Chondrocyte (in vitro differentiated cells): ENCODE results near the gene ZNF717. TPM values are rescaled to one million over a fixed set of nuclear protein-coding genes. Genes with fewer than 3 reads are reported as not detected.

Source experiments
- DNase-seq: peaks from one replicate; pipeline ENCODE4 v3.0.0; 2021; ENCODE audit warnings: mixed read lengths, low spot score
- H3K27ac Mint-ChIP-seq: one replicate; pipeline ENCODE4 v1.8.0; 2021; ENCODE audit warnings: mild to moderate bottlenecking, moderate library complexity, mixed read lengths; ENCODE audit not compliant: unreplicated experiment
- H3K27me3 Mint-ChIP-seq: 2 replicates; pipeline ENCODE4 v1.8.0; 2021; ENCODE audit warnings: low read depth, mixed read lengths
- H3K36me3 Mint-ChIP-seq: 2 replicates; pipeline ENCODE4 v1.8.0; 2021; ENCODE audit warnings: low read depth, mixed read lengths
- H3K4me1 Mint-ChIP-seq: 2 replicates; pipeline ENCODE4 v1.8.0; 2021; ENCODE audit warnings: low read depth, mild to moderate bottlenecking, mixed read lengths
- H3K4me3 Mint-ChIP-seq: one replicate; pipeline ENCODE4 v1.8.0; 2021; ENCODE audit warnings: mild to moderate bottlenecking, moderate library complexity, mixed read lengths; ENCODE audit not compliant: unreplicated experiment
- H3K9me3 Mint-ChIP-seq: 2 replicates; pipeline ENCODE4 v1.8.0; 2021; ENCODE audit warnings: low read depth, mixed read lengths
- microRNA-seq: library from miRNA; unstranded; fragments of <30 nt; microRNA quantifications from one replicate; pipeline ENCODE4 v1.2.0, GENCODE V29; 2020; ENCODE audit warnings: borderline number of aligned reads
- total RNA-seq: library from RNA; stranded (reverse); gene quantifications from 3 replicates; pipeline ENCODE4 v1.2.1, GENCODE V29; 2021
- TF ChIP-seq, protein P1 (sequence below): fragments of 200-600 bp; sonication (generic); IDR thresholded peaks from 2 replicates; pipeline ENCODE4 v1.5.0; 2021; ENCODE audit warnings: antibody characterized with exemption, mild to moderate bottlenecking, moderate library complexity

ZNF717 gene
- total RNA-seq, 1 donor from 2014 or later = 4.1 TPM

DNA sequence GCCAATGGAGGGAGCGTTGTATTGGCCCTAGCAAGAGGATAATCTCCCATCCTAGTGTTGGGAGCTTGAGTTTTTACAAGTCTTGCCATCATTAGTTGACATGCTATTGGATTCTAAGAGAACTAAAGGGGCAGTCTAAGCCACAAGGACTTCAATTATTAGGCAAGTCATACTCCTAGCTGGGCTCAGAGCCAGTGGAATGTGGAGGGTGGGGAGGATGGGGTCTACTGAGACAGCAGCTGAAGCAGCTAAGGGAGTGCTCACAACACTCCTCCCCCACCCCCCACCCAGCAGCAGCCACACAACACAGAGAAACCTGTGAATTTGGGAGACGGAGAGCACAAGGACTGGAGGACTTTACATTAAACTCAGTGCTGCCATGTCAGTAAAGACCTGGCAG lies 93.3 kb downstream of the ZNF717 start:
- Mint-ChIP-seq H3K9me3 (peaks cover 35% of the 10 kb centered on the region), H3K36me3 (peaks cover 1% of the 10 kb centered on the region), H3K27me3 (no peaks in the 10 kb centered on the region), H3K27ac (no peak overlapping the region), H3K4me3 (no peak overlapping the region), H3K4me1 (no peaks in the 10 kb centered on the region)
- DNase-seq = no peak
- TF ChIP-seq, protein P1, sequence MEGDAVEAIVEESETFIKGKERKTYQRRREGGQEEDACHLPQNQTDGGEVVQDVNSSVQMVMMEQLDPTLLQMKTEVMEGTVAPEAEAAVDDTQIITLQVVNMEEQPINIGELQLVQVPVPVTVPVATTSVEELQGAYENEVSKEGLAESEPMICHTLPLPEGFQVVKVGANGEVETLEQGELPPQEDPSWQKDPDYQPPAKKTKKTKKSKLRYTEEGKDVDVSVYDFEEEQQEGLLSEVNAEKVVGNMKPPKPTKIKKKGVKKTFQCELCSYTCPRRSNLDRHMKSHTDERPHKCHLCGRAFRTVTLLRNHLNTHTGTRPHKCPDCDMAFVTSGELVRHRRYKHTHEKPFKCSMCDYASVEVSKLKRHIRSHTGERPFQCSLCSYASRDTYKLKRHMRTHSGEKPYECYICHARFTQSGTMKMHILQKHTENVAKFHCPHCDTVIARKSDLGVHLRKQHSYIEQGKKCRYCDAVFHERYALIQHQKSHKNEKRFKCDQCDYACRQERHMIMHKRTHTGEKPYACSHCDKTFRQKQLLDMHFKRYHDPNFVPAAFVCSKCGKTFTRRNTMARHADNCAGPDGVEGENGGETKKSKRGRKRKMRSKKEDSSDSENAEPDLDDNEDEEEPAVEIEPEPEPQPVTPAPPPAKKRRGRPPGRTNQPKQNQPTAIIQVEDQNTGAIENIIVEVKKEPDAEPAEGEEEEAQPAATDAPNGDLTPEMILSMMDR = no peak

DNA sequence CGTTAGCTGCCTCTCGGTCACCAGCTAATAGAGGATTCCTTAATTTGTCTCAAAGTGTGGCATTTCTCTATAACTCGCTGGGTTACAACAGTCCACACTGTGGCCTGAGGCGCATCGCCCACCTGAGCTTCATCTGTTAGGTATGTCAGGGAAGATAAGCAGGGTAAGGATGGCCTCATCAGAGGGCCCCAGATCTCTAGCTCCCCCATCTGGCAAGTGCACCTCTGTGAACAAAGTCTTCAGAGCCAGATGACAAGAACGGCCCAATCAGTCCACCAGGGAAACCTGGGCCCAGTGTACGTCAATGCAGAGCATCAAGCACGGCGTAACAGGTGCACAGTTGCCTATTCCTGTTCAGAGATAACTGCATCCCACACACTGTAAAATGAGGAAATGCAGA lies 98.0 kb downstream of the ZNF717 start:
- H3K9me3 Mint-ChIP-seq = peaks cover 31% of the 10 kb centered on the region
- H3K27me3 Mint-ChIP-seq = no peaks in the 10 kb centered on the region
- H3K36me3 Mint-ChIP-seq = peaks cover 1% of the 10 kb centered on the region
- no peak overlapping the region for H3K4me3 Mint-ChIP-seq
- H3K27ac Mint-ChIP-seq = no peak overlapping the region
- no peak for DNase-seq
- H3K4me1 Mint-ChIP-seq = no peaks in the 10 kb centered on the region
- TF ChIP-seq, protein P1 = no peak

Small RNAs within 50 kb of the gene (microRNA-seq; reads per million reads assigned to microRNA genes)
- gene MIR4273 = not detected

Other genes with a start within 250 kb of the ZNF717 start
- gene FRG2C, start 121.2 kb downstream of the ZNF717 start, total RNA-seq = not detected in 3 replicates